Measurements from ENCODE around the gene TNNC1.

- TF ChIP-seq CTCF (IDR thresholded peaks at IDR 0.05), result no peak
- TF ChIP-seq POLR2A (IDR thresholded peaks at IDR 0.05), result no peak
Observed at GRCh38 chr3:52487788-52488691, 34.2 kb upstream of the TNNC1 start.

All from uterus (tissue), 2 donors.